HepG2 (cell line): ENCODE measurements around the gene TEX261. TPM values are rescaled to one million over a fixed set of nuclear protein-coding genes. Genes with fewer than 3 reads are reported as not detected.

ENCODE experiments used
- ARNT ChIP-seq: fragments of 450-650 bp; IDR thresholded peaks from 2 replicates; pipeline ENCODE4 v1.6.1; 2017
- CENPX ChIP-seq: sonication (generic); formaldehyde crosslinking; IDR thresholded peaks from 2 replicates; pipeline ENCODE4 v1.9.0; 2021; ENCODE audit warnings: mild to moderate bottlenecking, missing genetic modification reagents, moderate library complexity
- ETV6 ChIP-seq: sonication (generic); formaldehyde crosslinking; conservative IDR thresholded peaks from 2 replicates; pipeline ENCODE4 v1.4.0; 2020; ENCODE audit warnings: missing genetic modification reagents
- MTF2 ChIP-seq: sonication (generic); formaldehyde crosslinking; IDR thresholded peaks from 2 replicates; pipeline ENCODE4 v1.5.0; 2020; ENCODE audit warnings: missing genetic modification reagents, borderline replicate concordance
- MZF1 ChIP-seq: sonication (generic); formaldehyde crosslinking; IDR thresholded peaks from 2 replicates; pipeline ENCODE4 v1.8.1; 2023; ENCODE audit warnings: mild to moderate bottlenecking, missing genetic modification reagents, borderline replicate concordance
- NFATC3 ChIP-seq: sonication (generic); formaldehyde crosslinking; IDR thresholded peaks from 2 replicates; pipeline ENCODE4 v1.5.1; 2020; ENCODE audit warnings: mild to moderate bottlenecking, missing genetic modification reagents
- NONO ChIP-seq, 2 experiments: fragments of 450-650 bp in 1 of 2; sonication (generic) in 1 of 2; formaldehyde crosslinking in 1 of 2; IDR thresholded peaks in 1 of 2; conservative IDR thresholded peaks in 1 of 2; 2 replicates each; pipeline versions ENCODE4 v1.6.1 to v1.8.0; 2017 to 2022; ENCODE audit warnings: mild to moderate bottlenecking in 1 of 2, missing genetic modification reagents in 1 of 2, moderate library complexity in 1 of 2
- NR2F1 ChIP-seq, 2 experiments: fragments of 450-650 bp in 1 of 2; formaldehyde crosslinking in 1 of 2; IDR thresholded peaks; 2 replicates each; pipeline versions ENCODE4 v1.5.0 to v1.6.1; 2016 to 2020; ENCODE audit warnings: mild to moderate bottlenecking in 1 of 2, missing compliant biosample characterization in 1 of 2, missing genetic modification reagents in 1 of 2, moderate library complexity in 1 of 2
- SPEN ChIP-seq: sonication (generic); formaldehyde crosslinking; IDR thresholded peaks from 2 replicates; pipeline ENCODE4 v1.5.1; 2020; ENCODE audit warnings: low read depth, mild to moderate bottlenecking, missing genetic modification reagents
- THAP11 ChIP-seq: IDR thresholded peaks from 2 replicates; pipeline ENCODE4 v1.6.1; 2016; ENCODE audit warnings: missing biosample characterization, missing genetic modification reagents
- ZFP36 ChIP-seq: fragments of 150-350 bp; IDR thresholded peaks from 2 replicates; pipeline ENCODE4 v1.6.1; 2018; ENCODE audit warnings: borderline replicate concordance, low read length, low read depth; ENCODE audit not compliant: partially characterized antibody
- ZNF253 ChIP-seq: sonication (generic); formaldehyde crosslinking; IDR thresholded peaks from 2 replicates; pipeline ENCODE4 v1.8.0; 2022; ENCODE audit warnings: mild to moderate bottlenecking, missing genetic modification reagents, borderline replicate concordance
- ZNF44 ChIP-seq: sonication (generic); formaldehyde crosslinking; IDR thresholded peaks from 2 replicates; pipeline ENCODE4 v1.5.1; 2020; ENCODE audit warnings: mild to moderate bottlenecking, missing genetic modification reagents
- ZNF597 ChIP-seq: sonication (generic); formaldehyde crosslinking; IDR thresholded peaks from 2 replicates; pipeline ENCODE4 v1.5.0; 2020; ENCODE audit warnings: missing genetic modification reagents
- ZNF644 ChIP-seq: IDR thresholded peaks from 2 replicates; pipeline ENCODE4 v1.6.1; 2016; ENCODE audit warnings: low read depth
- ZNF879 ChIP-seq: sonication (generic); formaldehyde crosslinking; IDR thresholded peaks from 2 replicates; pipeline ENCODE4 v1.8.1; 2023; ENCODE audit warnings: missing genetic modification reagents
- polyA plus RNA-seq, 8 experiments: library from polyadenylated mRNA; depleted of rRNA in 3 of 8; stranded (reverse) in 7 of 8; unstranded in 1 of 8; fragments of >200 nt; fragmentation: Illumina TruSeq in 4 of 8; extraction: Trizol in 4 of 8; gene quantifications; 2 replicates each; pipeline versions ENCODE4 v1.2.1 to v1.2.3, GENCODE V29; 2011 to 2016; ENCODE audit warnings: low read depth in 4 of 8, missing spikeins in 1 of 8, mixed read lengths in 1 of 8; ENCODE audit not compliant: insufficient read depth in 1 of 8
- total RNA-seq, 5 experiments: library from RNA; depleted of rRNA; stranded (reverse); fragments of >200 nt; fragmentation: Illumina TruSeq; extraction: Trizol; gene quantifications; 2 replicates each; pipeline ENCODE4 v1.2.3, GENCODE V29; 2016; ENCODE audit warnings: low read depth in 1 of 5

The TEX261 gene
- total and polyA plus RNA-seq, 2 of the 13 experiments (the other 11 are each of a cell fraction or from before 2014, with no cell fraction given), result 43.8 to 78.7 TPM

- TF ChIP-seq NONO (IDR thresholded peaks at IDR 0.05) (no peak), NONO (CRISPR knock-in tag; conservative IDR thresholded peaks at IDR 0.05) (peak; percentile 48; the same call in 1 of the 2 replicates), ZNF597 (CRISPR knock-in tag) (no peak), CENPX (CRISPR knock-in tag) (no peak), ZFP36 (no peak), THAP11 (CRISPR knock-in tag) (no peak), ZNF879 (CRISPR knock-in tag) (no peak), ARNT (no peak), ZNF44 (CRISPR knock-in tag) (0 out of 2 replicates have a peak, but pooled peaks have one; percentile 59), MTF2 (CRISPR knock-in tag) (no peak), NR2F1 (CRISPR knock-in tag; IDR thresholded peaks at IDR 0.05) (no peak), SPEN (CRISPR knock-in tag) (no peak), ETV6 (CRISPR knock-in tag) (no peak), MZF1 (CRISPR knock-in tag) (no peak), ZNF644 (peak; percentile 89), NFATC3 (CRISPR knock-in tag) (no peak), ZNF253 (CRISPR knock-in tag) (no peak)
Observed at GRCh38 chr2:70937866-70938585, 56.6 kb downstream of the TEX261 start (continued).
